Measurements from ENCODE around the gene NPR1. TPM values are rescaled to one million over a fixed set of nuclear protein-coding genes. Genes with fewer than 3 reads are reported as not detected.

The NPR1 gene
- total RNA-seq, 1 experiment from 2014 or later, result 3.3 TPM

DNA sequence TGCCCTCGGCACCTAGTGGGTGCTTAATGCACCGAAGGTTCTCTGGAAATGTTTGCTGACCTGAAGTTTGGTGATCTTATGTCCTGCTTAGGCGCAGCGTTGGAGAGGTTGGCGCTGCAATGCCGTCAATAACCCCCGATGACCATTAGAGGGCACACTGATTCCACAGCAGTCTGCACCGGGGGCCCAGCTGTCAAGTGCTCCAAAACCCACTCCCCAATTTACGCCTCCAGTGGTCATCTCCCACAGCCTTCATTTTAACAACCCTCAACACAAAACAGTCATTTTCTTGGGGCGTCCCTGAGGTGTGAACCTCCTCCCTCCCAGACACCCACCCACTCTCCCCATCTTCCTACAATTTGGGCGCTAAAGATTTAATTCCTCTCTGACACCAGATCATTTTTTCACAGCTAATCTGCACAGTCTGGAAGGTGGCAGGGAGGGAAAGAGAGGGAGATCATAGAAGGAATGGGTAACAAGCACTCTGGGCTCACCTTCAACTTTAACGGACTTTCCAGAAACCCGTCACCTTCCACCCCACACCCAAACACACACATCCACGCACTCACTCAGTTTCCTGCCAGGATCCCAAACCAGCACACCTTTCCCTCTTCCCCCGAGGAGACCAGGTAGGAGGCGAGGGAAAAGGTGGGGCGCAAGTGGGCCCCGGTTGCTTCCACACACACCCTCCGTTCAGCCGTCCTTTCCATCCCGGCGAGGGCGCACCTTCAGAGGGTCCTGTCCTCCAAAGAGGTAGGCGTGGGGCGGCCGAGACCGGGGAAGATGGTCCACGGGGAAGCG is 570 bp upstream of the NPR1 start:
- DNase-seq (ENCODE audit: extremely low read depth, low read depth), result peak; percentile 52

- DNase-seq (ENCODE audit: extremely low read depth, low read depth), result no peak
These were observed 1.0 kb downstream of the NPR1 start for GRCh38 chr1:153679337-153680119.

GRCh38 chr1:153680120-153680403 is 1.6 kb downstream of the NPR1 start:
- no peak for DNase-seq (ENCODE audit: extremely low read depth, low read depth)

DNA sequence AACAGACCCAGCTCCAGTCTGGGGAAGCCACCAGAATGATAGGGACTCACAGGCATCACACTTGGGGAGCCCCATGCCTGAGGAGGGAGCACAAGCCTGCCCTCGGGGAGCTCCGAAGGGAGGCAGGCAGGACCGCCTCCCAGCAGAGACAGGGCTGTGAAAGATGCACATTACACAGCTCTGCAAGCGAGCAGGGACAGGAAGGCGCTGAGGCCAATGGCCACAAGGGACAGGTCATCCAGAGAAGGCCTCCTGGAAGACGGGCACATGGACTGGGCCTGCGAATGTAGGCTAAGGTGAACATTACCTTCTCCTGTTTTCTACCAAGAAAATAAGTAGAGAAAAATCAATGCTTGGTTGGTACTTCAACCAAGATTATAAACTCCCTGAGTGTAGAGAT is 4.2 kb downstream of the NPR1 start:
- DNase-seq (ENCODE audit: extremely low read depth, low read depth), result no peak

DNA sequence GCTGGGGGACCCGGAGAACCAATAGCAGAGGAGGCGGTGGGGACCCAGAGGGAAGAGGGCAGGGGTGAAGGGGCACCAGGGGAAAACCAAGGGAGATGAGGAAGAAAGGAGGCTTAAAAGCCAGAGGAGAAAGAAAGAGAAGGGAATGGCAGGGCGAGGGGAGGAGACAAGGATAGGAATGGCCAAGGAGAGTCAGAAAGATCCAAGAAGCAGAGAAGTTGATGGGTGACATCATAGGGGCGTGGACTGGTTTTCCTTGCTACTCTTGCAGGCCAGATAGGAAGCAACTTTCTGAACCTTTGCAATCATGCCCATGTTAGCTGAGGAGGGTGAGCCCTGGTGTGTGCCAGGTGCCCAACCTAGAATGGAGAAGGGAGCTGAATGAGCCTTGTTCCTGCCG is 5.4 kb downstream of the NPR1 start:
- DNase-seq (ENCODE audit: extremely low read depth, low read depth), result no peak

GRCh38 chr1:153684892-153685291 is 6.4 kb downstream of the NPR1 start:
- no peak for DNase-seq (ENCODE audit: extremely low read depth, low read depth)

- no peak for DNase-seq (ENCODE audit: extremely low read depth, low read depth)
These were observed 7.3 kb downstream of the NPR1 start for GRCh38 chr1:153685544-153686340.

GRCh38 chr1:153687346-153688125 is 9.0 kb downstream of the NPR1 start:
- DNase-seq (ENCODE audit: extremely low read depth, low read depth), result no peak

DNA sequence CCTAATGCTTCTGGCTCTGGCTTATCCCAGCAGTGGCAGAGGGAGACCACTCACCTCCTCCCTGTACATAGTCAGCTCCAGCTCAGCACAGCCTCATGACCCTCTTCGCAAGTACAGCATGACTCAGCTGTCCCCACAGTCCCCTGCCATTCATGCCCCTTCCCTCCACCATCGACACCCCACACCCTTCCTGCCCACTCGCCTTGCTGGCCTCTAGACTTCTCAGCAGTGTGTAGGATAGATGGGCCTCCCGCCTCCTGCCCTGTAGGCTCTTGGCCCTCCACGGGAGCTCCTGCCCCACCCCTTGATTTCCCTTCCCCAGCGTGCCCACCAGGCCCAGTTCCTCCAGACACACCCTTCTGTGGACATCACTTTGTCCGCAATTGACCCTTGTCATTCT is 9.8 kb downstream of the NPR1 start:
- DNase-seq (ENCODE audit: extremely low read depth, low read depth), result no peak

DNA sequence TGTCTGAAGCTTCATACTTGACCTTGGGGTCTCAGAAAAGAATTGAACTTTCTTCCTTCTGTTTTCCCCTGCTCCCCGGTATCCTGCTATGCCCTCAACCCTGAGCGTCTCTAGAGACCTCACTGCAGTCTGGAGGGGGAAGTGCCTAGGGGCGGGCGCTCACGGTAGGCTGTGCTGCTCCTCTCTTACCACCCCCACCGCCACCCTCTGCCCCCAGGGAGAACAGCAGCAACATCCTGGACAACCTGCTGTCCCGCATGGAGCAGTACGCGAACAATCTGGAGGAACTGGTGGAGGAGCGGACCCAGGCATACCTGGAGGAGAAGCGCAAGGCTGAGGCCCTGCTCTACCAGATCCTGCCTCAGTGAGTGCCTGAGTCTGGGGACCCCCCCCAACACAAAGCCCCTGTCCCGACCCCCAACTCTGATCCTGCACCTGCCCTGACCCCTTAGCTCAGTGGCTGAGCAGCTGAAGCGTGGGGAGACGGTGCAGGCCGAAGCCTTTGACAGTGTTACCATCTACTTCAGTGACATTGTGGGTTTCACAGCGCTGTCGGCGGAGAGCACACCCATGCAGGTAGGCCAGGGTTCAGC is 10.3 kb downstream of the NPR1 start:
- no peak for DNase-seq (ENCODE audit: extremely low read depth, low read depth)

DNA sequence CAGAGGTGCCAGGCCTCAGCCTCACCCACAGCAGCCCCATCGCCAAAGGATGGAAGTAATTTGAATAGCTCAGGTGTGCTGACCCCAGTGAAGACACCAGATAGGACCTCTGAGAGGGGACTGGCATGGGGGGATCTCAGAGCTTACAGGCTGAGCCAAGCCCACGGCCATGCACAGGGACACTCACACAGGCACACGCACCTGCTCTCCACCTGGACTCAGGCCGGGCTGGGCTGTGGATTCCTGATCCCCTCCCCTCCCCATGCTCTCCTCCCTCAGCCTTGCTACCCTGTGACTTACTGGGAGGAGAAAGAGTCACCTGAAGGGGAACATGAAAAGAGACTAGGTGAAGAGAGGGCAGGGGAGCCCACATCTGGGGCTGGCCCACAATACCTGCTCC is 15.0 kb downstream of the NPR1 start:
- no peak for DNase-seq (ENCODE audit: extremely low read depth, low read depth)

DNA sequence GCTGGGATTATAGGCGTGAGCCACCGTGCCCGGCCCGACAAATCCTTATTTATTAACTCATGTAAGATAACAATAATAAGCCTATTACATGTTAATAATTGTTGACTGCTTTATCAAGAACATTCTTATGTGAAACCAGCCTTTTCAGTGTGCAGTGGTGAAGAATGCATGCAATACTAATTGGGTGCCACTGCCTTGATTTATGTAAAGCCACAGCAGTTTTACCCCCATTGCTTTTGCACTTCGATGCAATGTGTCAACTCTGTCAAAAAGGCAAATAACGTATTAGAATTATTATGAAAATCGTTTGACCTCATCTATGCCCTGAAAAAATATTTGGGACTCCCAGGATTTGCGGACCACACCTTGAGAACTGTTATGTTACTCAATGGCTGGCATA is 18.3 kb downstream of the NPR1 start:
- DNase-seq (ENCODE audit: extremely low read depth, low read depth), result no peak

DNA sequence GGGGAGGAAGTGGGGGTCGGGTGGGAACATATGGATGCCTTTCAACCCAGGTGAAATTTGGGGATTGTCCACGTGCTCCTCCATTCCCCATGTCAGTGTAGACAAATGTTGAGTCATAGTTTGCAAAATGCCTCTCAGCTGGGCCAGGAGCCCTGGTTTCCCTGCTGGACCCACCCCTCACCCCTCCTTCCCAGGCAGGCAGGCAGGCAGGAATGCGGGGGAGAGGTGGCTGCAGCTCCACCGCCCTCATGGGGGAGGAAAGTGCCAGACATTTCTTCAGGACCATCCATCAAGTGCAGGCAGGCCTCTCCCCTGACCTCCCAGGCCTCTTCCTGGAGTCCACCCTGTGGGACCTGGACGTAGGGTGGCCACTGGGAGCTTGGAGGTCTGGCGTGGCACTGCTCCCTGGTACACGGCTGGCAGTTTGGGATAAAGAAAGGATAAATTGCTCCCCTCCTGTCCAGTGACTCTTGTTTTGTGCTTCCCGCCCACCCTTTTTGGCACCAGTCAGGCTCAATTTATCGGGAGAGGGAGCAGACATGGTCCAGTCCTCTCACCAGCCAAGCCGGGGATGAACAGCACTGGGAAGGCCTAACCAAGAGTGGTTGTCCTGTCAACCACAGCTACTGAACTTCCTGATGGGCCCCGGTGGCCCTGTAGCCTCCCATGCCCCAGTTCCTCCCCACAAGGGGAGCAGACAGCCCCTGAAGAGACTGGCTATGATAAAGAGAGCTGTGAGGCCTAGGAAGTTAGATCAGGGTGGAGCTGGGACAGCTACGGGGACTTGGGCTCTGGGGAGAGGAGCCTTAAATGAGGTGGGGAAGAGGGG is 18.9 kb downstream of the NPR1 start:
- DNase-seq (ENCODE audit: extremely low read depth, low read depth), result no peak

DNA sequence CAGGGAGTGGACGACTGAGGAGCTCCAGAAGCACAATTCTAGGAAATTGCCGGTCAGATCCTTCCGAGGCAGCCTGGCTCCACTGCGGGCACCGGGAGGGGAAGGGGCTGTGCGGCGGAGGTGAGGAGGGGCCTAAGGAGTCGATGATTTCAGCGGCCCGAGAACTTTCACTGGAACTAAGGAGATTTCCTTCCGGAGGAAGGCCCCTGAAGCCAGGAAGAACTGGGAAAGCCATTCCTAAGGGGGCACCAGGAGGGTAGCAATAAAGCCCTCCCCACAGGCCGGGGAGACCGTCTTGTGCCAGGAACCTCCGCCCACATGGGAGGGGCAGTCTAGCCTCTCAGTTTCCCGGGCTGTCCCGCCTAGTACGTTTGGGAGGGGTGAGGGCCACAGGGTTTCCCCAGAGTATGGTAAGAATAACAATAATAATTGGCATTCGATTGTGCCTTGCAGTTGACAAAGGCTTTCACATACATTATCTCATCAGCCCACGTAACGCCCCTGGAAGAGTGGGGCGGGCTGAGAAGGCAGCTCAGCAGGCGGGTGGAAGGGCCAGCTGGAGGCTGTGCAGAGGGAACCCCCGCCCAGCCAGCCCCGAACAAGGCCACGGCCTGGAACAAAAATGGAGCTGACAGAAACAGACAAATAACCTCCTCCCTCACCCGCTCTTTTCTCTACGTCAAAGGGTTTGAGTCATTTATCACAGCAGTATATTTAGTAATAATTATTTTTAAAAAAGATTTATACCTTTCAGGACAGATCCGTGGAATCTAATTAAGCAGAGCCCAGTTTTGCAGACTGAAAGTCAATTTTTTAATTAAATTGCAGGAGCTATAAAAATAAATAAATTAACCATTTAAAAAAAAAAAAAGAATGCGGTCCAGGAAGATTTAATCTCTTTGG is 19.8 kb downstream of the NPR1 start:
- DNase-seq (ENCODE audit: extremely low read depth, low read depth), result no peak

- DNase-seq (ENCODE audit: extremely low read depth, low read depth), result no peak
These were observed 20.6 kb downstream of the NPR1 start for GRCh38 chr1:153698923-153699714.

DNA sequence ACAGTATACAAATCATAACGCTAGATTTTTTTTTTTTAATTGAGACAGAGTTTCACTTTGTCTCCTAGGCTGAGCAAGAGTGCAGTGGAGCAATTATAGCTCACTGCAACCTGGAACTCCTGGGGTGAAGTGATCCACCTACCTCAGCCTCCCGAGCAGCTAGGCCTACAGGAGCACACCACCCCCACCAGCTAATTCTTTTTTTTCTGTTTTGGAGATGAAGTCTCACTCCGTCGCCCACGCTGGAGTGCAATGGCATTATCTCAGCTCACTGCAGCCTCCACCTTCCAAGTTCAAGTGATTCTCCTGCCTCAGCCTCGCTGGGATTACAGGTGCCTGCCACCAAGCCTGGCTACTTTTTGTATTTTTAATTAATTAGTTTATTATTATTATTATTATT is 21.3 kb downstream of the NPR1 start:
- DNase-seq (ENCODE audit: extremely low read depth, low read depth), result no peak

GRCh38 chr1:153705484-153705883 is 27.0 kb downstream of the NPR1 start:
- no peak for DNase-seq (ENCODE audit: extremely low read depth, low read depth)

DNA sequence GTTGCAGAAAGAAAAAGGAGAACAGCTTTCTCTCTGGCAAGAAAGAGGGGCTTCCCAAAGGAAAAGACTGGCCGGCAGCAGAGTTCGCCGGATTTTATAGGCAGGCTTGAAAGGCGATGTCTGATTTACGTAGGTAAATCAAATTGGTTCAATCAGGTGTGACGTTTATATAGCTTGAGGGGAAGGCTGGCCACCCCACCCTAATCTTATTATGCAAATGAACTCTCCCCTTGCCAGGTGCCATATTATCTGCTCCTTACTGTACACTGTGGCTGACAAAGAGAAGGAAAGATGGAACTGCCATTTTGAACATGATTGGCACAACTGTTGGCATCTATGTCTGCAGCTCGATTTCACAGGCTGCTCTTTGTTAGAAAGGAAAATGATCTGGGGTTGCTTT is 32.5 kb downstream of the NPR1 start:
- DNase-seq (ENCODE audit: extremely low read depth, low read depth), result no peak
